Endometrium (tissue), 2 donors: ENCODE data around the gene OPRL1.

Experiments
- FAIRE-seq: peaks from 2 replicates; lab custom pipeline; 2012; peaks lifted over from hg19 to GRCh38; lab: Jason Lieb, UNC
- donor health status: control.
- donor health status: control.

The OPRL1 gene

GRCh38 chr20:64080013-64080812 is at the start of gene OPRL1:
TSS of gene OPRL1 (plus strand) at chr20:64080082. CDS start at chr20:64092721, 12,639 bp downstream.
- FAIRE-seq = no peak

DNA sequence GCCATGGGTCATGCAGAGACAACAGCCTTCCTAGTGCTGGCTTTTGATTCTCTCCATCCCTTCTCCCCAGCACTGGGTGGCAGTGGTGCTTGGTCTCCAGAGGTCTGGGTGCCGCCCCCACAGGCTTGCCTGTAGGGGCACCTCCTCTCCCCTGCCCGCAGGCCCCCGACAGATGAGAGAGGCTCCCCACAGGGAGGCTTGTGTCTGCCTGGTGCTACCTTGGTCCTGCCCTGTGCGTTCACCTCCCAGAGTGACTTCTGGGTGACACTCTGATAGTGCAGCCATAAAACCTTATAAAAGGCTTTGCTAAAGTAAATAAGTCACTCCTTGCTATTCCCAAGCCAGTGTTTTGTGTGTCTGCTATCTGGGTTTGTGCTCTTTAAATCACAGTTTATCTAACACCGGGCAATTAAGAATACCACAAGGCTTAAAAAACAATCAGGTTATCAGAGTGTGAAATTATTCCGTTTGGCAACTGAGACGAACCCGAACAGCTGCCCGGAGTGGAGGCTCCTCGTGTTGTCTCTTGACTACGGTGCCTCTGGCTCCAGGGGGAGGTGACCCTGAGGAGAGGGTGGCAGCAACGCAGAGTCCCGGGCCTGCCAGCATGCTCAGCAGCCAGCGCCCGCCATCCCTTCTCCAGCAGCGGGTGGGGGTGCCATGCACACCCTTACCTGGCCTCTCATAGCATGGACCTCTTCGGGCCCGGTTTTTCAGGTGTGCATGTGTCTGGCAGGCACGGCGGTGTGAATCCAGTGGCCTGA is 49.3 kb upstream of the OPRL1 start:
- FAIRE-seq = no peak

GRCh38 chr20:64031822-64032314 is 48.0 kb upstream of the OPRL1 start:
- no peak for FAIRE-seq

- no peak for FAIRE-seq
These were observed 46.9 kb upstream of the OPRL1 start for GRCh38 chr20:64032706-64033624.

DNA sequence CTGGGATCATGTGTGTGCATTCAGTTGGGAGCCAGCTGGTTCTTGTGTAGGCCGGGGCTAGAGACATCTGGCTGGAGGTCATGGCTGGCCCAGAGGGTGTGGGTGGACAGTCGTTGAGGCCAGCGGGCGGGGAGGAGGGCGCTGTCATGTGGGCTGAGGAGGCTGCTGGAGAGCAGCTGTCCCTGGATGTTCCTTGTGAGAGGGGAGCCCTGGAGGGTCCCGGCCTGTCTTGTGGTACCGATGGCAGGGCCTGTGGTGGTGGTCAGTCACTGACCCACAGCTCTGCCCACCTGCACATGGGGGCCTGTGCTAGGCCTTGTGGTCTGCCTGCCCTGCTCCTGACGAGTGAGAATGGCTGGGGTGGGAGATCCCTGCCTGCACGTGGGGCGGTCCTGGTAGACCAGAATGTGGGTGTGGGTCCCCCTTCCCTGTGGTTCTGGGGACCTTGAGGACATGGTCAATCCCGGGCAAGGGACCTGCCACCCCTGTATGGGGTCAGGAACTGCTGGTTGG is 45.8 kb upstream of the OPRL1 start:
- FAIRE-seq = no peak

DNA sequence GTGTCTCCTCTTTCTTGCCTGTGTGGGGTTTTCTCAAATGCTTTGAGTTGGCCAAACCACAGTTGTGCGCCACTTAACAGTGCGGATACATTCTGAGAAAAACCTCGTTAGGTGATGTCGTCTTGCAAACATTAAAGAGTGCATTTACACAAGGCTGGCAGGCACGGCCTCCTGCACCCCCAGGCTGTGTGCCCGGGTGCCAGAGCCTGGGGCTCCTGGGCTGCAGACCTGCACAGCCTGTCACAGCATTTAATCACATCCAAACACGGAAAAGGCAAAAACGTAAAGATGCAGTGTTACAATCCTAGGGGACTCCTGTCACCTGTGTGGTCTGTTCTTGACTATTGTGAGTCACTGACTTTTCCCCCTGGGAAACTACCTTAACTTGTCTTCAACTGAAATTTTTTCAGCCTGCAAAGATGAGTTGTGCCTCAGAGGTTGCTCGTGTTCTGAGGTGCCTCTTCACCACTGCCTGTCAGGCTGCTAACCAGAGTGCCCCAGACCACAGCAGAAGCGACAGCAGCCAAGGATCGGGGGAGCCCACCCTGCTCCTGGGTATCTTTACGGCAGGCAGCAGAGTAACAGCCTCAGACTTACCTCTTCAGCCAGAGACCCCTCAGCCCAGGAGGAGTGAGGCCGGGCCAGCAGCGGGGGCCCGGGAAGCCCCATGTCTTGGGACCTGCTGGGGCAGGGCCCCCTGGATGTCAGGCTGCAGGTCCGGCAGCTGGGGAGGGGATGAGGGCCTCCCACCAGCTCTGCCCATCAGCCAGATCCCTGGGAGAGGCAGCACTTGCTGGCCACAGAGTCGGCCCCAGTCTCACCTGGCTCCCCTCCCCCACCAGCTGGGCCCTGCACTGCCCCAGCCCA is 44.6 kb upstream of the OPRL1 start:
- no peak for FAIRE-seq

DNA sequence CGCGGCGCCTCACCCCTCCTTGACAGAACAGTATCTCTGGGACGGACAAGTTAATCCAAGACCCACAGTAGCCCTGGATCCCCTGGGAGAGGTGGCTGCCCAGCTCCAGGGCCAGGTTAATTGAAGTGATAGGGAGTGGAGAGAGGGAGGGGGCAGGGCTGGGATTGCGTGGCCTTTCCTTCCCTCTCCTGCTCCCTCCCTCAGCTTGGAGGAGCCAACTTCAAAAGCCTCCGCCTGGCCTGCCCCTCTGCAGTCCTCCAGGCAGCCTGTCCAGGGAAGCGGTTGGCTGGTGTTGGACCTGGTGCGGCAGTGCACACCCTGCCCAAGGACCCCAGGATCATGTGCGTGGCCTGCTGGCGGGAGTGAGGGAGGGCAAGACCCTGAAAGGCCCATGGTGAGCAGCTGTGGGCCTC is 43.9 kb upstream of the OPRL1 start, which contains the start of gene C20orf204:
TSS of gene C20orf204 (plus strand) at position 250 of the 413 bp plus-strand sequence. CDS start at position 392, 142 bp downstream.
- FAIRE-seq = no peak

- no peak for FAIRE-seq
These were observed 43.3 kb upstream of the OPRL1 start for GRCh38 chr20:64036346-64037198.

- no peak for FAIRE-seq
These were observed 42.7 kb upstream of the OPRL1 start for GRCh38 chr20:64037199-64037497.

DNA sequence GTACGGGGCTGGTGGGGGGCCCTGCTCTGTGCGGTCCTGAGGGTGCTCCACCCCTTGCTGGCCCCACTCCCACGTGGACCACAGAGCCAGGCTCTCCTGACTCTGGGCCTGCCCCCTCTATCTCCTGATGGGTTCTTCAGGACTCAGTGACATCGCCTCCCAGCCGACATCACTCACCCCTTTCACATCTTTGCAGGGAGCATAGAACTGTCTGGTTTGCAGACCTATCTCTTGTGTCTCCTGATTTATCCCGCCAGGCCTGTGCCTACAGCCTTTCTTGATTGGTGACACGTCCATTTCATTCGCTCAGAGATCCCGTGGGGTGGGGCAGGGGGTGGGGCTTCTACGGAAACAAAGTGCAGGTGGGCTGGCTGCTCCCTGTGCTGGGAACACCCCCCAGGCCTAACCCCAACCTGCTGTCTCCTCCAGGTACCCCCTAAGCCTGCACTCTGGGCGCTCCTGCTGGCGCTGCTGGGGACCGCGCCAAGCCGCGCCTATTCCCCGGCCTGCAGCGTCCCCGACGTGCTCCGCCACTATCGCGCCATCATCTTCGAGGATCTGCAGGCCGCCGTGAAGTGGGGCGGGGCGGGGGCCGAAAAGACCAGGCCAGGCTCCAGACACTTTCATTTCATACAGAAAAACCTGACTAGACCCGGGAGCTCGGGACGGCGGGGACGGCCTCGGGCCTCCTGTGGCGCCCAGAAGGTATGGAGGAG is 42.2 kb upstream of the OPRL1 start:
- no peak for FAIRE-seq

GRCh38 chr20:64038224-64038564 is 41.7 kb upstream of the OPRL1 start:
- FAIRE-seq = no peak

DNA sequence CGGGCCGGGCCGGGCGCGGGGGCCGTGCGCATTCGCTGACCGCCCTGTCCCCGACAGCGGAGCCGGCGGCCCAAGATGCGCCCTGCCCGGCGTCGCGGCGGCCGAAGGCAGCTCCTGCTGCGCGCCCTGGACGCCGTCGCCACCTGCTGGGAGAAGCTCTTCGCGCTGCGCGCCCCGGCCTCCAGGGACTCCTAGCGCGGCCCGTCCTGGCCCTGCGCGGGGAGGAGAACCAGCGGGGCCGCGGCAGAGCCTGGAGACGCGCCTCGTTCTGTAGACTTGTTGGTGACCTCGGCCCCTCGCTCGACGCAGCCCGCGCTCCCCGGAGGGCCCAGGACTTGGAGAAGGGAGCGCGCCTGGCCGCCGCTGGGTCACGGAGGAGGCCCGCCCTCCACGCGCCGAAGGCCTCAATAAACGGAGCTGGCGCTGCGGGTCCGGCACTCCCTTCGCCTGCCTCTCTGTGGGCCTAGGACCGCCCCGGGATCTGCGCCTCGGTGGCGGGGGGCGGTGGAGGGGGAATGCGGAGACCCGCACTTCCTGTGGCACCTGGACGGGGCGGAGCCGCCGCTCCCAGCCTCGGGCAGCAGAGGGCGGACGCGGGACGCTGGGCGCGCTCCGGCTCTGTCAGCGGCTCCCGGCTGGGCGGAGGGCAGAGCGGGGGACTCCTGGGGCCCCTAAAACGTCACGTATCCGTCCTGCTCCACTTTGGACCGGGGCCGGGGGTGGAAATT is 41.2 kb upstream of the OPRL1 start:
- FAIRE-seq = no peak

- FAIRE-seq = no peak
These were observed 40.4 kb upstream of the OPRL1 start for GRCh38 chr20:64039293-64040160.

DNA sequence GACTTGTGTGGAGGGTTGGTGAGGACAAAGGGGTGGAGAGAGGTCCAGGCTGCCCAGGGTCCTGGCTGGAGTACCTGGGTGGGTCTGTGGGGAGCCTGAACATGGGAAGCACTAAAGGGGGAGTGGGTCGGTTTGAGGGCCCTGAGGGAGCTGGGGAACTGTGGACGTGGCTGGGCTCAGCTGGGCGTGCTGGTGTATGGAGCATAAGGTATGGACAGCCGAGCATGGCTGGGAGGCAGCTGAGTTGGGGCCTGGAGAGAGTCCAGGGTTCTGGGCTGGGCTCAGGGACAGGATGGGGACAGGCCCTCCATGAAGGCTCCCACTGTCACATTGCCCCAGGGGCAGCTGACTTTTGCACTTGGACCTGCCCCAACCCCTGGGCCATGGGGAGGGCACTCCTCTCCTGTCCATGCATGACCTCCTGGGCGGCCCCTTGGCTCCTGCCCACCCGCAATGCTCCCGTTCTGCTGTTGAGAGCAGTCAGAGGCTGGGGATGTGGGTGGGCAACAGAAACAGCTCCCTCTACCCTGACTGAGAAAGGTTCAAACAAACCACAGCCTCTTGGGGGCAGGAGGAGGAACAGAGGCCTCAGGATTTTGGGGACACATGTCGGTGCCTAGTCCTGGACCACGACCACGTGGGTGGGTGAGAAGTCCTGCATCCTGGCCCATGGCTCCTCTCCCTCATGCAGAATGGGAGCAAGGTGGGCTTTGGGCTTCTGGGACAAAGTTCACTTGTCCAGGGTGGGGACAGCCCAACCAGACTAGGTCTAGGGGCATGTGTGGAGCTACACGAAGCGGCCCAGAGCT is 39.4 kb upstream of the OPRL1 start:
- no peak for FAIRE-seq

DNA sequence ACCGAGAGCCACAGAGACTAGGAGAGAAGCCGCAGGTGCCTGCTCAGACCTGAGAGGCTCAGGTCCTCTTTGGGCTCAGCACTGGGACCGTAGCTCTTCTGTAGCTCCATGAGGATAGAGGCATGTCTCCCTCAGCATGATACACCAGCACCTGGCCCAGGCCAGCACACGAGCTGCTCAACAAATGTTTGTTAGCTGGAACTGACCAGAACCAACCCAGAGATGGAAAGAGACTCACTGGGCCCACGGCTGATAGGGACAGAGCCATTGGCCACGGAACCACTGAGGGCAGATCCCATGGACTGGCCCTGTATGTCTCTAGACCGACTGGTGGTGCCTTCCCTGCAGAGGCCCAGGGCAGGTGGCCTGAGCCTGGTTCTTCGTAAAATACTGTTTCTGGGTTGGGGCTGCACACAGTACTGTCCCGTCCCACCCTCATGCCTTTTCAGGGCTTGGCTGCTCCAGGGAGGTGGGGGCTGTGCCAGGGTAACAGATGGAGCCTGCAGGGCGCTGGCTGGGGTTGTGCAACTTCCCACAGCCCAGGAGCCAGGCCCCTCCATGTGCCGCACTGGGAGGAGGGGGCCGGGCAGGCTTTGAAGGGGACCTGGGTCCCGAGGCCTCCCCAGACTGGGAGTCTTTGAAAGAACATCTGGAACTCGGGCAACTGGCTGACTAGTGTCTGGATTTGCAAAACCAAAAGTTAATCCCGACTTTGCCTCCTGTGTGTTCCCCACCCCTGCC is 38.7 kb upstream of the OPRL1 start:
- no peak for FAIRE-seq

DNA sequence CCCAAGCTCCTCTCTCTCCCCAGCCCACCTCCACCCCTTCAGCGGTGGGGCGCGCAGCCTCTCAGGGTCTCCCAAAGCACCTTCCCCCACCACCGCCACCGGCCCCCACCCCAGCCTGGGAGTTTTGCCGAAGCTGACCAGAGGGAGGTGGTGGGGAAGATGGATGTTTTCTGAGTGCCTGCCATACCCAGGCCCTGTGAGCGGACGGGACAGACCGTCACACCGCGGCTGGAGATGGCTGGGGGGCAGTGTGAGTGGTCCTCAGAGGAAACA is 38.2 kb upstream of the OPRL1 start:
- FAIRE-seq = no peak
